Islet of Langerhans (tissue), 1 donor: ENCODE measurements around the gene OXNAD1.
A peak's percentile ranks its signal among the peaks of the same experiment; 100 is the strongest.

Experiments used
- FAIRE-seq: peaks from one replicate; lab custom pipeline; 2011; peaks lifted over from hg19 to GRCh38; lab: Jason Lieb, UNC

OXNAD1 gene

DNA sequence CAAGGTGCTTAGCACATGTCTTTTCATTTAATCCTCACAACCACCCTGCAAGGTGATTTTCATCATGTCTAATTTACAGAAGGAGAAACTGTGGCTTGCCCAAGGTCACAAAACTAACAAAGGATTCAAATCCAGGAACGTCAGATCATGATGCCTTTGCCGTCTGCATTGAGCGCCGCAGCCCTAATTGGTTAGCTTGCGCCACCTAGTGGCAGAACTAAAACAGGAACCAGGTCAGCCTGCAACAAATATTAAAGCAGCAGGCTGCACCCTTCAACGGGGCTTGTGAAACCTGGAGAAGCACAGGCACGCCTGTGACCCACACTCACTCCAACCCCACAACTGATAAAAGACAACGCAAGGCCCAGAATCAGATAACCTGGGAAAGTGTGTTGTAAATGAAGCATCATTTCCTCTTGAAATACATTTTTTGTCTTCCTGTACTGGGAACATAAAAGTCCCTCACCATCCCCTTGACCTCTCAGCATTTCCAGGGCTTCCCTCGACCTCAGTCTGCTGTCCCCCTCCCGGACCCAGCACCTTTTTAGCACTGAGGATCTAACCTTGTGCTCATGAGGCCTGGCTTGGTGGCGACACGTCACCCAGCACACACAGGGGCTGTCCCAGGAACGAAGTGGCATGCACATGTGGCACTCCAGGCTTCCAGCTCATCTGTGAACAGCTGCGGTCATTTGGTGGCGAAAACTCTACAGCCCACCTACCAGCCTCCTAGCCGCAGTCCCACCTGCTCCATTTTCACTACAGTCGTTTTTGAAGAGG, 17.5 kb upstream of the OXNAD1 start:
- peak; percentile 27 for FAIRE-seq

DNA sequence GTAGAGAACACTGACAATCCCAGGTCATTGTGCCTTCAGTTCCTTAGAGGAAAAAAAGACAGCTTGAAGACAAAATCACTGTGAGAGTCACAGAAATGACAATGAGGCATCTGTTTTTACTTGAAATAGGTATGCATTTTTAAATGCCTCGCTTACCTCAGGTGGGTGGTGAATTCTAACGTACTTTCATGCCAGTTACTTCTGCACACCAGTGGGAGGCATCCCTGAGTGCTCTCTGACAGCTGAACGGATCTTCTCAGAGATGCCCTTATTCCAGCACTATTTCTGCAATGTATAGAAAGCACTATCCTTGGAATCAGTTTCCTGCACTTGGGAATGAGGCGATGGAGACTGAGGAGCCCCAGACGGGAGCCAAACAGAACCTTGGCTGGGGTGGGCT, 16.5 kb upstream of the OXNAD1 start:
- FAIRE-seq: no peak

DNA sequence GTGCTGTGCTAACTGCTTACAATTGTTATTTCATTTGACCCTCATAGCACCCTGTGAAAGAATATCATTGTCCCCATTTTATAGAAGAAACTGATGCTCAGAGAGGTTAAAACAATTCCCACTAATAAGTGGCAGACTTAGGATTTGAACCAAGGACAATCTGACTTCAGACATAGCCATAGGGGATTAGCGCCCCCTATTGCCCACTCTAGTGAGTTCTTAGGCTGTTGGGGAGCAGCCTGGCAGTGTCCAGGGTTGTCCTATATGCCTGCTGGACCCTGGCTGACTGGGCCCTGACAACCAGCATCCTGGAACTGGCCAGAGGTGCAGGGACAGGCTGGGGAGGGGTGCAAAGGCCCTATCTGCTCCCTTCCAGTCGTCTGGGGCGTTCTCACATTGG, 15.7 kb upstream of the OXNAD1 start:
- FAIRE-seq: no peak

DNA sequence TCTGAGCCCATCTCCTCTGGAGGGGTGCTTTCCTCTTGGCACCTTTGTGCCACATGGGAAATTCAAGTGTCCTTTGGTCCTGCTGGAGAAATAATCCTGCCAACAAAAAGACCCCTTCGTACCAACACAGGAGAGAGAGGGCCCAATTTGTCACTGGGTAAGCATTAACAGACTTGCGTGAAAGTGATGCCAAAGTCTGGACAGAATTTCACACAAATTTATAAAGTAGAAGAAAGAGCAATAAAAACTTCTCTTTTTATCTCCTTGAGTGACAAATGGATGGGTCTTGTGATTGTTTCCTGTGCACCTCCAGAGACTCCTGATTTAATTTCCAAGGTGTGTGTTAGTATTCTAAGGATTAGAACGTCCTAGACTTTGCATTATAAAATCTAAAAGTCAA, 15.1 kb upstream of the OXNAD1 start:
- FAIRE-seq: no peak

DNA sequence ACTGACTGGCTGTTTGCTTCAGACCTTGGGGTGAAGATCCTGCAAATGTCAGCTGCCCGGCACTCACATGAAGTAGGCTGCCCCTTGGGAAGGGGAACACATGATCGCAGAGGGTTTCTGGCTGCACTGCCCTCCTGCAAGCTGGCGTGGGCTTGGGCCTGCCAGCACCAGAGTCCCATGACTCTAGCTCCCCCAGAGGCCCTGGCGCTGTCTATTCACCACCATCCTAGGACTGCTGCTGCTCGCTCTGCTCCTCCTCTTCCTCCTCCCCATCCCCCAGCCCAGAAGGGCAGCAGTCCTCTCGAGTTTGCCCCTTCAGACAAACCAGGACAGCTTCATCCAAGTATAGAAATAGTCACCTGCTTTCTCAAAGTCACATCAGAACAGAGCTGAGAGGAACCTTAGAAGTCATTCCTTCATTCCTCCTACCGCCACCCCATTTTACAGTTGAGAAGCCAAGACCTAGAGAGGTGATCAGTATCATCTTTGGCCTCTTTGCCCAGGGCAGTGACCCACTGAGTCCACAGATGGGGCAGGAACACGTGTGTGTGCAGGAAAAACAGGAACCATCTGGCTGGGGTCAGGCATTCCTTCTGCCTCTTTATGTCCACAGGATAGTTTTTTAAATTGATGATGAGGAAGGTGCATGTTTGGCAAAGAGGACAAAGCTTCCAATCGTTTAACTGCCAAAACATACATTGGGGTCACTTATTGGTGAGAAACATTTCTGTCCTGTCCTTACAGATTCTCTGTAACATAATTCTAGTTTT, 13.5 kb upstream of the OXNAD1 start:
- no peak for FAIRE-seq

DNA sequence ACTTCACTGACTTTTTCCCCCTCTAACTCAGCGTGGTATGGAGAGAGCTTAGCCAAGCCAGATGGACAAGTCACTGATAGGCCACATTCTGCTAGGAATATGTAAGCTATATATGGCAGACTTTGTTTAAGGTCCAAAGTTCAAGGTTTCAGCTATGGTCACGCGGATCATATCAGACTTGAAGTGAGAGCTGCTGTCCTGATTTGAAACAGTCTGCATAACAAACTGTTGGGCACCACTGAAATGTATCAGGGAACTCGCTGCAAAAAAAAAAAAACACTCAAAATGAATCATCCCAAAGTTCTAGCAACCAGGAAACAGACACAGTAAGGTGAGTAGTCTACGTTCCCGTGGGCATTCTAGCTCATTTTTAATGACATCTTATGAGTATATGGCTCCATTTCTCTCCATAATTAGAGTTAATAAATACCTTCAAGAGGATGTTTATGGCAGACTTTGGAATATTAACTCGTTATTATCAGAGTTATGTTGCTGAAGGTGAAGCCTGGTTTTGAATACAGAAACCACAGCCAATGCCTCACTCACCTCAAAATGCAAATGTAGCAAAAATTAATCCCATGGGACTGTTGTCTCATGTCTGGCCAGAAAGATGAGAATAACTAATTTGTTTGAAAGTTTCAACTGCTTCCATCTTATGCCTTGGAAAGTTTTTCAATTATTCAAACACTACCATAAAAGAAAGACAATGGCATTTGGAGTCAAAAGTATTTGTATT, 12.6 kb upstream of the OXNAD1 start:
- FAIRE-seq: no peak

DNA sequence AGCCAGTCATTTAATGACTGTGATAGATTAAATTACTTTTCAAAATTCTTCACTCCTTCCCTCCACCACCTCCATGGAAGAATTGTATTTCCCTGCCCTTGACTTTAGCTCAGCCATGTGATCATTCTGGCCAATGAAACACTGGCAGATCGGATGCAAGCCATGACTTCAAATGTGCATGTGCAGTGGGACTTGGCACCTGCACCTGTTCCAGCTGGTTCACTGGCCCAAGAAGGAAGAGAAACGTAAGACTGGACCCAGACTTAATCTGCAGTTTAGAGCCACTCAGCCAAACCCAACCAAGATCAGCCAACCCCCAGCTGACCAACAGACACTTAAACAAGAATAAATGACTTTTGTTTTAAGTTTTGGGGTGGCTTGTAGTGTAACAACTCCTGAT, 12.0 kb upstream of the OXNAD1 start:
- no peak for FAIRE-seq

DNA sequence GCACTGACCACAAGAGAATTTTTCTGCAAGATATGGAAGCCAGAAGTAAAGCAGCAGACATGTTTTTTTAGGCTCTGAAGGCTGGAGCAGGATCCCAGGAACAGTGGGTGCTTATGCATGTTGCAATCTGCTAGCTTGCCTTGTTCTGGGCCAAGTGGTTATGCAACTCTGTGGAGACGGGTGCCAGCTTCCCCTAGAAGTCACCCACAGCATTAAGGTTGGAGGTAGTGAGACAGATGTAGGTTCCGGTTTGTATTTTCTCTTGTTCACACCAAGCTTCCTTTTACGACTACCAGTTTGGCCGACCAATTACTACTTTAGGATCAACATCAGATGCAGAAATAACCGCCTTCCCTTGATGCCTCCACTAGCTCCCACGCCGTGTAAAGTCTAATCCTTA, 11.4 kb upstream of the OXNAD1 start:
- FAIRE-seq: no peak

DNA sequence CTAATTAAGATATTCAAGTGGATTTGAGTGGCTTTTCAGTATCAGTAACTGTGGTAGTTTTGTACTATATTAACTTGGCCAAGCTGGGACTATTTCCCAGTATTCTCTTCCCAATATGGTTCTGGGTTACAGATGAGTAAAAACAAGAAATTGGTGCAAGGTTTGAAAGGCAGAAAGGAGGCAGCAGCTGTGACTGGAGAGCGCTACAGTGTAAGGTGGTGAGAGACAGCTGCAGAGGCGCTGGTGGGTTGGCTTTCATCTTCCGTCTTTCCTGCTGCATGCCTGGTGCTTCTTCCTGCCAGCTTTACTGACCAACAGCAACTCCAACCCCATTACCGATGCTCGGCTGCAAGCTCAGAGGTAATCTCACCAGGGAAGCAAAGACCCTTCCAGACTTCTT, 10.1 kb upstream of the OXNAD1 start:
- FAIRE-seq: no peak

DNA sequence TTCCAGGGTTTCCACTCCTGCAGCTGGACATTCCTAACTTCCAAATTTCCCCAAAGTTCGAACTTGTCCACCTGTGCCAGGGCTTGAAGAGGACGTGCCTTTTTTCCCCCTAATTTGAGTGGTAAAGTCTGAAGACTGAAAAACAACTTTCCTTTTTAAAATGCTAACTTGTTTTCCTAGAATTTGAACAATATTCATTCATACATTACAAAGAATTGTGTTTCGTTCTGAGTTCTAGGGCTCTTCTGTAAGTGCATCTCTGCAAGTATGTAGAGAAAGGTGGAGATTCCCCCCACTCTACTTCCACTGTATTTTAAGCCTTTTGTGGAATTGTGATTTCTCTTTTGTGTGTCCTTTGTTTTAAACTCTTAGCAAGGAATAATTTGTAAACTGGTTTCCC, 9.7 kb upstream of the OXNAD1 start:
- FAIRE-seq: no peak

DNA sequence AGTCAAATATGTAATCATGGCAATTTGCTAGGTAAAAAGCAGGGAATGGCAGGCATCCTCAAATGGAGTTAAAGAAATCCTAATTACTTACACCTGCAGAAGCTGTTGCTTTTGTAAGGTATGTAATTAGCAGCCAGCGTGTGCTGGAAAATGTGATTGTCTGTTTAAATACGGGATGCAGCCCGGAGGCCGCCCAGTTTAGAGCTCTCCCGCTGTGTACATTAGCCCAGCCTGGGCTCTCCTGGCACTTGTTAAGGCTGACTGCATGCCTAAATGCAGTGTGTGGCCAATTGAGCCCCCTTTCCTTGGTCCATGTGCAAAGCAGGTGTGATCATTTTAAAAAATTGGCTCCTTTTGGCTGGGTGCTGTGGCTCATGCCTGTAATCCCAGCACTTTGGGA, 9.3 kb upstream of the OXNAD1 start:
- no peak for FAIRE-seq

DNA sequence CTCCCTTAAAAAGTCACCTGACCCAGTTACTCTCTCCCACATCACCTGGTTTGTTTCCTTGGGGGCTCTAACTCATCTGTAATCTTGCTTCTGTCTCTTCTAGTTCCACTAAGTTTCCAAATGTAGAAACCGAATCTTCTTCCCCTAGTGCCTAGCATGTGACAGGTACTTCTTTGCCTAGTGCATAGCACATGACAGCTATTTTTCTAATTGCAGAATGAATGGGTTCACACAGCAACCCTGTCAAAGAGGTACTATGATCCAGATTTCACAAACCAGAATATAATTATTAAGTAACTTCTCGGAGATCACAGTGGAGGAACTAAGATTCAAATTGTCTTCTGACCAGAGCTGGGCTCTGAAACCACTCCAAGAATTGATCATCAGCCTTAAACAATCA, 7.7 kb upstream of the OXNAD1 start:
- no peak for FAIRE-seq

DNA sequence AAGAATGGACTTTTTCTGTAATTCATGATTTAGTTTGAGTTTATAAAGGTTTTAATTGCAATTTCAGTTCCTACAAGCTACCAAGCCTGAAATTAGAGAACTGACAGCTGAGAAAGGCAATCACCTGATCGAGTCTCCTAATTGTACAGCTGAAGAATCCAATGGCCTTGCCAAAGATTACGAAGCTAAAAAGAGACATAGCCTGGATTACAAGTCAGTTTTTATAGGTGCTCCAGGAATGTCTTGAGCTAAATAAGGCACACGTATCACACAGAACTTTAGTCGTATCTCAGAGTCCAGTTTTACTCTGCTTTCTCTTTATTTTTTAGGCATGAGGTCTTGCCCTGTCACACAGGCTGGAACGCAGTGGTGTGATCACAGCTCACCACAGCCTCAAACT, 6.8 kb upstream of the OXNAD1 start:
- no peak for FAIRE-seq

DNA sequence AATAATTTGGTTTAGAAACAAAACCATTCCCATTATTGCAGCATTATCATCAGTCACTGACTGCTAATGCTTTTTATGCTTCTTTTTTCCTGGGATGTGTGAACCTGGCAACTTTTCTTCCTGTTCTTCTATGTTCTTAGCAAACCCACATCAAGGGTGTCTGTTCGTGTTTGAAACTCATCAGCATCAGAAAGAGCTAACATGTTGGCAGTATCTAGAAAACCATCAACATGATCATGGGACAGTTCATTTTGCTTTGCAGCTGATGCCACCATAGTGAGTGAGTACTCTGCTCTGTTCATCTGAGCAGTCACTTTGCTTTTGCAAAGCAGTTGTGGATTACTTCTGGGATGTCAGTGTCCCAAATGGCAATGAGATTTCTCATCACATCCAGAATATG, 6.1 kb upstream of the OXNAD1 start:
- no peak for FAIRE-seq

DNA sequence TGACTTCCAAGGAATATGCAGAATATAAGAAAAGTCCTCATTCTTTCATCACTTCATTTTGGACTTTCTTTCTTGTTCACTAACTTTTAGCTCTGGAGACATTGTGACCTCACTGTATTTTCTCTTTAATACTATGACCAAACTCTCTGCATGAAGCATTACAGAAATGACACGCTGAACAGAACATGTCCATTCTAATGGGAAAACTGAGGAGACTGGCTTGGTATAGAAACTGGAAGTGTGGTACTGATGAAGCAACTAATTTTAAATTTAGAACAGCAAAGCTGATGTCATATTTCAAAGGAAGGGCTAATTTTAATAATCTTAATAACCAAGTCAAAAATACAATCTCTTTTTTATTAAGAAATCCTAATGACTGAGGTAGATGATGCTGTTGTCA, 5.0 kb upstream of the OXNAD1 start:
- no peak for FAIRE-seq

DNA sequence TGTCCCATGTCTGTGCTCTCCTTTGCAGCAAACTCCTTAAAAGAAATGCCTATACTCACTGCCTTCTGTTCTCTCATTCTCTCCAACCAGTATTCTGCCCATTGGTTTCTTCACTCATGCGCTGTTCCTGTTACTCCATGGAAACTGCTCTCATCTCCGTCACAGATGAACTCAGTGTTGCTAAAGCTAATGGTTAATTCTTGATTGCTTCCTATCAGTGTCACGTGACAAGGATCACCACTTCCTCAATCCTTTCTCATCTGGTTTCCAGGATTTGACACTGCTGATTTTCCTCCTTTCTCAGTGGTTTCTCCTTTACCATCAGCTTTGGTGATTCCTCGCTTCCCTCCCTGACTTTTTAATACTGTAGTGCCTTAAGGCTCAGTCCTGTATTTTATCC, 2.8 kb upstream of the OXNAD1 start:
- no peak for FAIRE-seq

DNA sequence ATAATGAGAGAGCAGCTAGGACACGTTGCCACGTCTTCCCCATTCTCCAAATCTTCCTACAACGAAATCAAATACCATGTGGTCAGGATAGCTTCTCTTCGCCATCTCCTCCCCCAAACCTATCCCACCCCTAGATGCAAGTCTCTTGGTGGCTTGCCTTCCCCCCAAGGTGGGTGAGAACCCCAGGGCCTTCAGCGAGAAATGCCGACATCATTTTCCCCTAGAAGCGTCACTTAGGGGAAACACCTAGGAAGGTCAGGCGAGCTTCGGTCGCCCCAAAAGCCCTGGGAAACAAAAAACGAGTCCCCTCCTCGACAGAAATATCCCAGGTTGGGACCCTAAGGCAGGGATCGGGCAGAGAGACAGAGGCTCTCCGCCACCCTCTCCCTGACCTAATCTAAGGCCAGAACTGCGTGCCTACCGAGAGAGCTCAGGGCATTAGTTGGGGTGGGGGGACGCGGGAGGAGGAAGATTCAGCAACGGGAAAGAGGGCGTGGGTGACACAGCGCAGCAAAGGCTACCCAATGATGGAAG, 771 bp upstream of the OXNAD1 start:
- no peak for FAIRE-seq

DNA sequence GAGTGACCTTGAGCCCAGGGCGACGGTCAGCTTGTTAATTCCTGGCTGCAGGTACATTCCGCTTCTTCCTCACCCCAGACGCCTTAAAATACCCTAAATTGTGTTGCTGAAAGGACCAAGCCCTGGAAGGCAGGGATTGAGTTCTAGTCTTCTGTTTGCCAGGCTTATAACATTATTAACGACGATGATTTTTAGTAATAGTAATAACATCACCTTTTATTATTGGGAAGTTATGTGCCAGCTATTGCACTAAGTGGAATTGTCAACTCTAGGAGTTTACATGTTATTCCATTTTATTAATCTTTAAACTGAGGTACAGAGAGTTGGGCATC, 409 bp downstream of the OXNAD1 start:
- no peak for FAIRE-seq

DNA sequence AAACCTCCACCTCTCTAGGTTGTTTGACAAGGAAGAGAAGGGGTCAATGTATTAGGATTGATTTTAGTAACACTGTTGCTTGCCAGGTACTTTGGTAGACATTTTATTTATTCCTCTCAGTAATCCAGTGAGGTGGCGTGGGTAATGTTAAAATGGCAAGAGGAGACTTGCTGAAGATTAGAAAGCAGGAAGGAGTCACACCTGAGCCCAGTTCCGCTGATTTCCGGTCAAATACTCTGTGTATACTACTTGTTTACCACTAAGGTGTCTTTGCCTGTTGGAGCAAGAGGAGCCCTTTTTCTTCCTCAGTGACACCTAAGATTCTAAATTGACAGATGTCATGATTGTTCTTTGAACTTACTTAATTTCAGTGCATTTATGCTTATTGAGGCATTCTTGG, 1.7 kb downstream of the OXNAD1 start:
- no peak for FAIRE-seq

DNA sequence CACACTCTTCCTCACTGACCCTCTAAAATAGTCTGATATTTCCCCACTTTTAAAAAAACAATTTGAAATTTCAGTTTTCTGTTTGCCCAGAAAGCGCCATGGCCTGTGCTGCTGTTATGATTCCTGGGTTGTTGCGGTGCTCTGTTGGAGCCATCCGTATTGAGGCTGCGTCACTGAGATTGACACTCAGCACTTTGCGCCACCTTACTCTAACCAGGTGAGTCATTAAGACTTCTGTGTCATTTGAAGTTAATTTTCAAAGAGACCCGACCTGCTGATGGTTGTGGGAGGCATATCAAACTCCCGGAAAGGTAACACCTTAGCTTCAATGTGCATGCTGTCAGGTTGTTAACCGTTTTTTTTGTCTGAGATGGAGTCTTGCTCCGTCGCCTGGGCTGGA, 5.8 kb downstream of the OXNAD1 start:
- no peak for FAIRE-seq

DNA sequence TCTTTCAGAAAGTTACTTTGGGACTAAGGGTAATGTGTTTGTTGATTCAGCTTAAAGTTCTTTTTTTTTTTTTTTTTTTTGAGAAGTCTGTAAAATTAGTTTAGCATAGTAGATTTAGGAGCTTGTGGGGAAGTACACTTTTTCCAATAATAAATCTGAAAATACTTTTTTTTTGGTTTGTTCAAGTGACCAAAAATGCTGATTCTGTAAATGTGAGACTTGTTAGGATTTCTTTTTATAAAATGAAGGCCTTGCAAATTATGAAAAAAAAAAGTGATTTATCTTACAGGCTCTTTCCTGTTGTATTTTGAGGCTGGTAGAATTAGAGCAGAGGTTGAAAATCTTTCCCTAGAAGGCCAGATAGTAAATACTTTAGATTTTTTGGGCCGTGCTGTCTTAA, 7.6 kb downstream of the OXNAD1 start:
- no peak for FAIRE-seq

DNA sequence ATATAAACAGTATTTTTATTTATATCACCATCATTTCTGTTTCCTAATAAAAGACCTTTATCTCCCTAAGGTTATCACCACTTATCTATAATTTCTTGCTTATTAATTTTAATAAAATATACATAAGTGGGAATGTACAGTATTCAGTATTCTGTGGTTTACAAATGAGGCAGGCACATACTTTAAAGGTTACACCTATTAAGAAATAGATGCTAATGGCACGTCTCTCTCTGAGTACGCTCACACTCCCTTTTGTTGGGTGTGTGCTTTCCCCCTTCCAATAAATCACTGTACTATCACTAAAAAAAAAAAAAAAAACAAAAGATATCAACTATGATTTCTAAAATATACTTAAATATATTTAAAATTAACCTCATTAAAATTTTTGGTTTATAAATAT, 8.9 kb downstream of the OXNAD1 start:
- peak; percentile 66 for FAIRE-seq

DNA sequence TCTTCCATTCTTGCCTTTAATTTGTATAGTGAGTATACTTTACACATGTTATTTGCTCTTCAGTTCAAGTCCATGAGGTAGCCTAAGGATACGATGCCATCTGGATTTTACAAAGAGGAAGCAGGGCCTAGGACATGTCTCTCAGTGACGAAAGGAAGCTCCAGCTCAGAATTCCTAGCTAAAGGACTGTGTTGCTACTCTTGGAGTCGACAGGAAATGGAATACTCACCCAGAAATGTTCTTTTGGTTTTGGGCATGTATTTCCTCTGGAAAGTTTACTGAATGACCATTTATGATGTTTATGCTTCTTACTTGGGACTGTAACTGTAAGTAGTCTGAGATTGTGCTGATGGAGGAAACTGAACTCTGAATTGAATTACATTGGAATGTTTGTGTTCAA, 12.5 kb downstream of the OXNAD1 start:
- FAIRE-seq: no peak
